Neural crest cell (in vitro differentiated cells): ENCODE data around the gene NXPH1. TPM values are rescaled to one million over a fixed set of nuclear protein-coding genes. Genes with fewer than 3 reads are reported as not detected.

Experiments
- DNase-seq: peaks from one replicate; pipeline ENCODE4 v3.0.0; 2021; ENCODE audit warnings: low read depth, mixed read lengths, low spot score
- H3K27ac Mint-ChIP-seq: one replicate; pipeline ENCODE4 v1.8.0; 2021; ENCODE audit warnings: mild to moderate bottlenecking, mixed read lengths; ENCODE audit not compliant: unreplicated experiment
- H3K27me3 Mint-ChIP-seq: 2 replicates; pipeline ENCODE4 v1.8.0; 2021; ENCODE audit warnings: low read depth, mild to moderate bottlenecking, mixed read lengths
- H3K36me3 Mint-ChIP-seq: 2 replicates; pipeline ENCODE4 v1.8.0; 2021; ENCODE audit warnings: low read depth, mild to moderate bottlenecking, mixed read lengths
- H3K4me1 Mint-ChIP-seq: 2 replicates; pipeline ENCODE4 v1.8.0; 2021; ENCODE audit warnings: mixed read lengths
- H3K4me3 Mint-ChIP-seq: one replicate; pipeline ENCODE4 v1.8.0; 2021; ENCODE audit warnings: mild to moderate bottlenecking, mixed read lengths
- H3K9me3 Mint-ChIP-seq: 2 replicates; pipeline ENCODE4 v1.8.0; 2021; ENCODE audit warnings: mixed read lengths
- CTCF ChIP-seq: fragments of 200-600 bp; sonication (generic); conservative IDR thresholded peaks from 2 replicates; pipeline ENCODE4 v1.5.0; 2021; ENCODE audit warnings: antibody characterized with exemption, mild to moderate bottlenecking
- total RNA-seq: library from RNA; stranded (reverse); gene quantifications from 2 replicates; pipeline ENCODE4 v1.2.1, GENCODE V29; 2021

The NXPH1 gene
- total RNA-seq, 1 donor from 2014 or later, result 1.0 TPM

DNA sequence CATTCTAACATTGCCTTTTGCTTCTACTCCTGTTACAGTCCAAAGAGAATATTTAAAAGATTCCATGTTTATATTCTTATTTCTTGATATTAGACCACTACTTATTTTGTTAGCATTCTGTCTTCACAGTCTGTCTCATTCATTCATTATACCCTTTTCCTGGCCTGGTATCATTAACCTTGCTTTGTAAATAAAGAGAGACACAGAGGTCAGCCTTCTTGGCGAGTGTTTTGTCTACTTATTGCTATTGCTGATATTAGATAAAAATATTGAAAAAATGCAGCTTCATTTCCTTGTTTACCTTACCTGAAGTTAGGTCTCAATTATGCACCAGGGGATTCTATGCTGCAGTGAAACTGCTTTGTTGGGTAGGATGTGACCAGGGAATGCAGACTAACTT lies 179.2 kb downstream of the NXPH1 start:
- no peak for DNase-seq
- H3K4me1 Mint-ChIP-seq, result no peaks in the 10 kb centered on the region
- H3K27ac Mint-ChIP-seq, result no peak overlapping the region
- TF ChIP-seq CTCF, result no peak
- no peaks in the 10 kb centered on the region for H3K9me3 Mint-ChIP-seq
- peaks cover 2% of the 10 kb centered on the region for H3K27me3 Mint-ChIP-seq
- no peaks in the 10 kb centered on the region for H3K36me3 Mint-ChIP-seq
- no peak overlapping the region for H3K4me3 Mint-ChIP-seq

GRCh38 chr7:8613191-8613590 lies 179.8 kb downstream of the NXPH1 start:
- Mint-ChIP-seq H3K27me3 (peaks cover 2% of the 10 kb centered on the region), H3K9me3 (no peaks in the 10 kb centered on the region), H3K36me3 (no peaks in the 10 kb centered on the region), H3K4me1 (no peaks in the 10 kb centered on the region), H3K27ac (no peak overlapping the region), H3K4me3 (no peak overlapping the region)
- no peak for DNase-seq
- no peak for TF ChIP-seq CTCF

- H3K27me3 Mint-ChIP-seq, result no peaks in the 10 kb centered on the region
- no peak overlapping the region for H3K4me3 Mint-ChIP-seq
- DNase-seq, result no peak
- H3K36me3 Mint-ChIP-seq, result no peaks in the 10 kb centered on the region
- H3K4me1 Mint-ChIP-seq, result peaks cover 4% of the 10 kb centered on the region
- H3K27ac Mint-ChIP-seq, result no peak overlapping the region
- no peak for TF ChIP-seq CTCF
- no peaks in the 10 kb centered on the region for H3K9me3 Mint-ChIP-seq
Measured at GRCh38 chr7:8615019-8615418, 181.6 kb downstream of the NXPH1 start.

- no peak for TF ChIP-seq CTCF
- H3K27ac Mint-ChIP-seq, result no peak overlapping the region
- peaks cover 4% of the 10 kb centered on the region for H3K4me1 Mint-ChIP-seq
- no peak for DNase-seq
- no peak overlapping the region for H3K4me3 Mint-ChIP-seq
- no peaks in the 10 kb centered on the region for H3K36me3 Mint-ChIP-seq
- H3K27me3 Mint-ChIP-seq, result no peaks in the 10 kb centered on the region
- H3K9me3 Mint-ChIP-seq, result no peaks in the 10 kb centered on the region
Measured at GRCh38 chr7:8618441-8619070, 185.1 kb downstream of the NXPH1 start.

DNA sequence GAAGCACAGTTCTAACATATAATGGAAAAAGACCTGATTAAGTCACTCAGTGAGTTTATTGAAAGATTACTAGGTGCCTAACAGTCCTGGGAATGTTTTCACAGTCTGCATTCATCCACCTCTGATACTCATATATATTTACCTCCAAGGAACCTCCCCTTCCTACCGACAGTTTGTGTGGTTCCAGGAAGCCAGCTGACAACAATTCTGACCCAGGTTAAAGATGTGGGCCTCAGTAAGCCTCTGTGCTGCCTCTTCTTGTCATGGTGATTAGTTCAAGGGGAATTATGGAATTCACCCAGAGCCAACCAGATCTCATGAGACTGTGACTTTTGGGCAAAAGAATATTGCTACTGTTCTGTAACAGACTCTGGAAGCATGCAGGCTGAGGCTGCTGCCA lies 186.8 kb downstream of the NXPH1 start:
- Mint-ChIP-seq H3K36me3 (no peaks in the 10 kb centered on the region), H3K4me1 (peaks cover 4% of the 10 kb centered on the region), H3K4me3 (no peak overlapping the region), H3K9me3 (no peaks in the 10 kb centered on the region), H3K27ac (no peak overlapping the region), H3K27me3 (no peaks in the 10 kb centered on the region)
- TF ChIP-seq CTCF, result no peak
- DNase-seq, result no peak

GRCh38 chr7:8625612-8626011 lies 192.2 kb downstream of the NXPH1 start:
- no peak for TF ChIP-seq CTCF
- no peaks in the 10 kb centered on the region for H3K27me3 Mint-ChIP-seq
- no peak overlapping the region for H3K4me3 Mint-ChIP-seq
- no peaks in the 10 kb centered on the region for H3K9me3 Mint-ChIP-seq
- DNase-seq, result no peak
- no peak overlapping the region for H3K27ac Mint-ChIP-seq
- H3K4me1 Mint-ChIP-seq, result no peaks in the 10 kb centered on the region
- H3K36me3 Mint-ChIP-seq, result no peaks in the 10 kb centered on the region
